Measurements from ENCODE around the gene YBX3.

The YBX3 gene

DNA sequence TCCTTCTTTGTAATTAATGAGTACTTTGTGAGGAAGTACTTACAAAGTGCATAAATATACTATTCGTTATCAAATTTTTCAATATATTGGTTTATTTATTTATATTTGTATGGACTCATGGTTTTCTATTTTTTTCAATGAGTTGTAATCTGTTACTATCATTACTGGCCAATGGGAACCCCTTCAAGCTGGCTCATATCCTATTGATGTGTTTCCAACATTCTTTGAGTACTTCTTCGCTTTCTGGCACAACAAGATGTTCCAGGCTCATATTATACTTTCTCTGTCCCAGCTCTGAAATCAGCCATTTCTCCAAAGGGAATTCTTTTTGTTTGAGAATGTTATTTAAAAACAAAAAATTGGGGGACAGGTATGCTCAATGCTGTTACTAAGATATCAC is 17.5 kb downstream of the YBX3 start:
- H2AFZ ChIP-seq (ENCODE audit: insufficient read depth, low read length, poor library complexity) = no peak overlapping the region
- no peak overlapping the region for H3K27ac ChIP-seq (ENCODE audit: low read depth, low read length)
- H3K4me3 ChIP-seq (ENCODE audit: low read depth, low read length) = no peak overlapping the region
- H3K18ac ChIP-seq (ENCODE audit: low read length) = no peak overlapping the region
- no peak overlapping the region for H2BK5ac ChIP-seq (ENCODE audit: low read depth, low read length, poor library complexity)
- H3K27me3 ChIP-seq (ENCODE audit: insufficient read depth, low read length) = no peaks in the 10 kb centered on the region
- no CpG with 5 or more reads among the region's 2 CpGs for WGBS (ENCODE audit: extremely low coverage, insufficient coverage, insufficient read length)
- no peak overlapping the region for H3K4me2 ChIP-seq (ENCODE audit: low read length)
- no peak for DNase-seq
- H3K23ac ChIP-seq (ENCODE audit: low read length) = no peak overlapping the region
- H2BK120ac ChIP-seq (ENCODE audit: insufficient read depth, low read length, poor library complexity) = no peak overlapping the region
- H3K36me3 ChIP-seq (ENCODE audit: control insufficient read depth in 1 of 2, insufficient read depth in 2 of 2, low read length in 2 of 2) = peaks cover 12 to 22% of the 10 kb centered on the region in 2 experiments
- no peak overlapping the region for H4K12ac ChIP-seq (ENCODE audit: low read depth, low read length)
- H3K79me1 ChIP-seq (ENCODE audit: low read length) = no peaks in the 10 kb centered on the region
- no peak overlapping the region for H3K4ac ChIP-seq (ENCODE audit: low read depth, low read length)
- H2AK5ac ChIP-seq (ENCODE audit: low read length) = no peak overlapping the region
- no peak overlapping the region for H2BK12ac ChIP-seq (ENCODE audit: low read length)
- no peak overlapping the region for H3K14ac ChIP-seq (ENCODE audit: low read length)
- H4K91ac ChIP-seq (ENCODE audit: low read depth, low read length) = no peak overlapping the region
- no peak overlapping the region for H4K8ac ChIP-seq (ENCODE audit: low read depth, low read length)
- no peak overlapping the region for H3K9ac ChIP-seq (ENCODE audit: low read length)
- no peaks in the 10 kb centered on the region for H3K79me2 ChIP-seq (ENCODE audit: control insufficient read depth, insufficient read depth, low read length, poor library complexity)
- H3K4me1 ChIP-seq (ENCODE audit: control insufficient read depth in 1 of 2, insufficient read depth in 2 of 2, low read length in 2 of 2) = no peaks in the 10 kb centered on the region
- H3K9me3 ChIP-seq (ENCODE audit: insufficient read depth, low read depth, low read length) = peaks cover 2% of the 10 kb centered on the region

DNA sequence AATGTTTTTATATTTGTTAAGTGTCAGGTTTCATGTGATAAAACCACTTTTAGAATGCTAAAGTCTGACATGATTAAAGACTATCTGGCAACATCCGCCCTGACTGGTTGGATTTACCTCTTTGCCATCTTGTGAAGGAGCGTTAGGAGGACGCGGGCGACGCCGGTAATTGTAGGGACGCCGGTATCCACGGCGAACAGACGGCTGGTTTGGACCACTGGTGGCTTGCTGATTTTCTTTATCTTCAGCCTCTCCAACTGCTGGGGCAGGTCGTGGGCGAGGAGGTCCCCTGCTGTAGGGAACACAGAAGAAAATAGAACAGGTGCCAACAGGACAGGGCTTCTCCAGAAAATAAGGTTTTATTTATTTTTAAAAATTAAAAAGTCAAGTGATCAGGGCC is 21.3 kb downstream of the YBX3 start:
- no peak overlapping the region for H4K91ac ChIP-seq (ENCODE audit: low read depth, low read length)
- H3K27ac ChIP-seq (ENCODE audit: low read depth, low read length) = no peak overlapping the region
- H2BK12ac ChIP-seq (ENCODE audit: low read length) = no peak overlapping the region
- no peak overlapping the region for H3K9ac ChIP-seq (ENCODE audit: low read length)
- DNase-seq = no peak
- WGBS (ENCODE audit: extremely low coverage, insufficient coverage, insufficient read length) = no CpG with 5 or more reads among the region's 14 CpGs
- no peak overlapping the region for H2AFZ ChIP-seq (ENCODE audit: insufficient read depth, low read length, poor library complexity)
- H3K4ac ChIP-seq (ENCODE audit: low read depth, low read length) = no peak overlapping the region
- no peaks in the 10 kb centered on the region for H3K4me1 ChIP-seq (ENCODE audit: control insufficient read depth in 1 of 2, insufficient read depth in 2 of 2, low read length in 2 of 2)
- H3K9me3 ChIP-seq (ENCODE audit: insufficient read depth, low read depth, low read length) = no peaks in the 10 kb centered on the region
- H3K14ac ChIP-seq (ENCODE audit: low read length) = no peak overlapping the region
- H2AK5ac ChIP-seq (ENCODE audit: low read length) = no peak overlapping the region
- no peak overlapping the region for H3K4me2 ChIP-seq (ENCODE audit: low read length)
- no peak overlapping the region for H4K8ac ChIP-seq (ENCODE audit: low read depth, low read length)
- peaks cover 8 to 16% of the 10 kb centered on the region in 2 experiments for H3K36me3 ChIP-seq (ENCODE audit: control insufficient read depth in 1 of 2, insufficient read depth in 2 of 2, low read length in 2 of 2)
- no peaks in the 10 kb centered on the region for H3K79me2 ChIP-seq (ENCODE audit: control insufficient read depth, insufficient read depth, low read length, poor library complexity)
- no peak overlapping the region for H2BK120ac ChIP-seq (ENCODE audit: insufficient read depth, low read length, poor library complexity)
- no peak overlapping the region for H3K23ac ChIP-seq (ENCODE audit: low read length)
- no peak overlapping the region for H3K18ac ChIP-seq (ENCODE audit: low read length)
- no peaks in the 10 kb centered on the region for H3K79me1 ChIP-seq (ENCODE audit: low read length)
- H2BK5ac ChIP-seq (ENCODE audit: low read depth, low read length, poor library complexity) = no peak overlapping the region
- no peak overlapping the region for H4K12ac ChIP-seq (ENCODE audit: low read depth, low read length)
- H3K4me3 ChIP-seq (ENCODE audit: low read depth, low read length) = no peak overlapping the region
- H3K27me3 ChIP-seq (ENCODE audit: insufficient read depth, low read length) = no peaks in the 10 kb centered on the region

DNA sequence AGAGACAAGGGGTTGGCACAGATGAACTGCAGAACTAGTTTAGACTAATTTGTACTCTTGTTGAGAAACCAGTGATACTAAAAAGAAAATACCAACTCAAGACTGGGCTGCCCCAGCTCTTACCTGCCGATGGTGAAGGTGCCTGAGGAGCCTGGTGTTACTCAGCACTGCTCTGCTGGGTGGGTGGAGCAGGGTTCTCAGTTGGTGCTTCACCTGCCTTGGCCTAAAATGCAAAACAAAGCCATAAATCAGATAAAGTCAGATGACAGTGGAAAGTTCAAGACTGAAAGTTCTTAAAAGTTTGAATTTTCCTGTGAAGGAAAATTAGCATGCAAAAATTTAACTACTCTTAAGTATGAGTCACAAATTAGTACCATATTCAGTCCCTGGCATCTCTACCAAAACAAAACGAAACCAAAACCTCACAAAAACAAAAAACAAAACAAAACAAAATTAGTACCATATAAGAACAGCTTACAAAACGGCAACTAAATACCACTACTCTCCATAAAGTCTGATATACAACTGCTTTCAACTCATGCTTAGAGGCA is 21.9 kb downstream of the YBX3 start:
- Histone ChIP-seq H3K27ac (ENCODE audit: low read depth, low read length) (no peak overlapping the region), H3K79me1 (ENCODE audit: low read length) (no peaks in the 10 kb centered on the region), H3K79me2 (ENCODE audit: control insufficient read depth, insufficient read depth, low read length, poor library complexity) (no peaks in the 10 kb centered on the region), H2BK12ac (ENCODE audit: low read length) (no peak overlapping the region), H3K9me3 (ENCODE audit: insufficient read depth, low read depth, low read length) (no peaks in the 10 kb centered on the region), H2AK5ac (ENCODE audit: low read length) (no peak overlapping the region), H2BK120ac (ENCODE audit: insufficient read depth, low read length, poor library complexity) (no peak overlapping the region), H4K8ac (ENCODE audit: low read depth, low read length) (no peak overlapping the region), H3K14ac (ENCODE audit: low read length) (no peak overlapping the region), H4K12ac (ENCODE audit: low read depth, low read length) (no peak overlapping the region), H3K27me3 (ENCODE audit: insufficient read depth, low read length) (no peaks in the 10 kb centered on the region), H2BK5ac (ENCODE audit: low read depth, low read length, poor library complexity) (no peak overlapping the region), H3K9ac (ENCODE audit: low read length) (no peak overlapping the region), H3K4me3 (ENCODE audit: low read depth, low read length) (no peak overlapping the region), H3K4me1 (ENCODE audit: control insufficient read depth in 1 of 2, insufficient read depth in 2 of 2, low read length in 2 of 2) (no peaks in the 10 kb centered on the region), H3K36me3 (ENCODE audit: control insufficient read depth in 1 of 2, insufficient read depth in 2 of 2, low read length in 2 of 2) (peaks cover 8 to 16% of the 10 kb centered on the region in 2 experiments), H3K4ac (ENCODE audit: low read depth, low read length) (no peak overlapping the region), H3K23ac (ENCODE audit: low read length) (no peak overlapping the region), H3K4me2 (ENCODE audit: low read length) (no peak overlapping the region), H3K18ac (ENCODE audit: low read length) (no peak overlapping the region), H2AFZ (ENCODE audit: insufficient read depth, low read length, poor library complexity) (no peak overlapping the region), H4K91ac (ENCODE audit: low read depth, low read length) (no peak overlapping the region)
- no peak for DNase-seq
- 100% methylated on average over 2 of the region's 3 CpGs for WGBS (ENCODE audit: extremely low coverage, insufficient coverage, insufficient read length)

DNA sequence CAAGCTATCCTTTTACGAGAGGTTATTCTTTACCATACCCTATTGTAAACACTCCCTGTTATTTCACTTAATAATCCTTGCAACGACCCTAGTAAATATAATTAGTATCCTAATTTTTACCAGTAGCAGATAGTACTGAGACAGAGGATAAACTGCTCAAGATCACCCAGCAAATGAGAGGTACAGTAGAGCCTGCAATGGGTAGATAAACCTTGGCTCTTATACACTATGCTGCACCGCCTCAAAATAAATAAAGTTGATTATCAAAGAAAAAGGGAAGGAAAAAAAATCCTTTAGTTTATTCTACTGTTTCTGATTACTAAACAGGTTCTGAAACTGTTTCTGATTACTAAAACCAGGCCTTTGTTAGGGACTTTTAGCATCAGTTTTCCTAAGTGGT is 22.5 kb downstream of the YBX3 start:
- peaks cover 8 to 16% of the 10 kb centered on the region in 2 experiments for H3K36me3 ChIP-seq (ENCODE audit: control insufficient read depth in 1 of 2, insufficient read depth in 2 of 2, low read length in 2 of 2)
- H3K27me3 ChIP-seq (ENCODE audit: insufficient read depth, low read length) = no peaks in the 10 kb centered on the region
- H2BK120ac ChIP-seq (ENCODE audit: insufficient read depth, low read length, poor library complexity) = no peak overlapping the region
- no peak overlapping the region for H3K23ac ChIP-seq (ENCODE audit: low read length)
- WGBS (ENCODE audit: extremely low coverage, insufficient coverage, insufficient read length) = no CpG with 5 or more reads among the region's 3 CpGs
- no peak overlapping the region for H3K14ac ChIP-seq (ENCODE audit: low read length)
- H3K79me2 ChIP-seq (ENCODE audit: control insufficient read depth, insufficient read depth, low read length, poor library complexity) = no peaks in the 10 kb centered on the region
- H3K4me3 ChIP-seq (ENCODE audit: low read depth, low read length) = no peak overlapping the region
- no peak overlapping the region for H2AK5ac ChIP-seq (ENCODE audit: low read length)
- H3K27ac ChIP-seq (ENCODE audit: low read depth, low read length) = no peak overlapping the region
- no peak overlapping the region for H3K18ac ChIP-seq (ENCODE audit: low read length)
- H3K4me2 ChIP-seq (ENCODE audit: low read length) = no peak overlapping the region
- H3K79me1 ChIP-seq (ENCODE audit: low read length) = no peaks in the 10 kb centered on the region
- H3K9ac ChIP-seq (ENCODE audit: low read length) = no peak overlapping the region
- H3K9me3 ChIP-seq (ENCODE audit: insufficient read depth, low read depth, low read length) = no peaks in the 10 kb centered on the region
- H4K91ac ChIP-seq (ENCODE audit: low read depth, low read length) = no peak overlapping the region
- H3K4ac ChIP-seq (ENCODE audit: low read depth, low read length) = no peak overlapping the region
- H3K4me1 ChIP-seq (ENCODE audit: control insufficient read depth in 1 of 2, insufficient read depth in 2 of 2, low read length in 2 of 2) = no peaks in the 10 kb centered on the region
- H4K8ac ChIP-seq (ENCODE audit: low read depth, low read length) = no peak overlapping the region
- H2BK12ac ChIP-seq (ENCODE audit: low read length) = no peak overlapping the region
- no peak for DNase-seq
- no peak overlapping the region for H2BK5ac ChIP-seq (ENCODE audit: low read depth, low read length, poor library complexity)
- no peak overlapping the region for H4K12ac ChIP-seq (ENCODE audit: low read depth, low read length)
- H2AFZ ChIP-seq (ENCODE audit: insufficient read depth, low read length, poor library complexity) = no peak overlapping the region
